Omental fat pad (tissue), 4 donors: ENCODE measurements around the gene RAB5B. TPM values are rescaled to one million over a fixed set of nuclear protein-coding genes. Genes with fewer than 3 reads are reported as not detected.

ENCODE experiments used
- ATAC-seq: fragments of 150-250 bp; one replicate; pipeline ENCODE4 v1.9.1; 2016; ENCODE audit warnings: mild to moderate bottlenecking, moderate library complexity; ENCODE audit not compliant: low FRiP score
- DNase-seq: peaks from one replicate; pipeline ENCODE4 v3.0.0-alpha.2; 2019; ENCODE audit warnings: low spot score
- total RNA-seq, 4 donors: library from RNA; depleted of rRNA; stranded (reverse); fragments of >200 nt; gene quantifications; one replicate each; pipeline ENCODE4 v1.1.0, GENCODE V29; 2016
- TF ChIP-seq, protein P1 (sequence below), 3 donors: fragments of 450-650 bp; IDR thresholded peaks; one replicate each; pipeline ENCODE4 v1.5.1; 2016 to 2017; ENCODE audit warnings: antibody characterized with exemption in 3 of 3, mild to moderate bottlenecking in 3 of 3, moderate library complexity in 2 of 3

Gene RAB5B
- total RNA-seq, 4 donors from 2014 or later, result 46.2 to 71.5 (median 64.8) TPM

DNA sequence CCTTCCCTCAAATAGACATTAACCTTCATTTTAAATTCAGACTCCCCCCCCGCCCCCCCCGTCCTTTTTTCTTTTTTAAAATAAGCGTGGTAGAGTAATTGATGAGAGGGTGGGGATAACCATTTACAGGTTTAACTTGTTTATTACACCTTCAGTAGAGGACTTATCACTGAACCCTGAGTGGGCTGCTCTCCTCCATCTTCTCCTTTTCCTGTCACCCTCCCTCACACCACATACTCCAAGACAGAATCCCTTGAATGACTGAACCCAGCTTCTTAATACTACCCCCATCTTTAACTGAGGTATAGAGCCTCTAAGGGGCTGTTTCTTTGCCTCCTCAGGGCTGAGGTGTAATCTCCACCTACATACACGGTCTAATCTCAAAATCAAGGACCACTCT is 43.3 kb downstream of the RAB5B start:
- ATAC-seq (no peak), DNase-seq (no peak)
- TF ChIP-seq, protein P1, sequence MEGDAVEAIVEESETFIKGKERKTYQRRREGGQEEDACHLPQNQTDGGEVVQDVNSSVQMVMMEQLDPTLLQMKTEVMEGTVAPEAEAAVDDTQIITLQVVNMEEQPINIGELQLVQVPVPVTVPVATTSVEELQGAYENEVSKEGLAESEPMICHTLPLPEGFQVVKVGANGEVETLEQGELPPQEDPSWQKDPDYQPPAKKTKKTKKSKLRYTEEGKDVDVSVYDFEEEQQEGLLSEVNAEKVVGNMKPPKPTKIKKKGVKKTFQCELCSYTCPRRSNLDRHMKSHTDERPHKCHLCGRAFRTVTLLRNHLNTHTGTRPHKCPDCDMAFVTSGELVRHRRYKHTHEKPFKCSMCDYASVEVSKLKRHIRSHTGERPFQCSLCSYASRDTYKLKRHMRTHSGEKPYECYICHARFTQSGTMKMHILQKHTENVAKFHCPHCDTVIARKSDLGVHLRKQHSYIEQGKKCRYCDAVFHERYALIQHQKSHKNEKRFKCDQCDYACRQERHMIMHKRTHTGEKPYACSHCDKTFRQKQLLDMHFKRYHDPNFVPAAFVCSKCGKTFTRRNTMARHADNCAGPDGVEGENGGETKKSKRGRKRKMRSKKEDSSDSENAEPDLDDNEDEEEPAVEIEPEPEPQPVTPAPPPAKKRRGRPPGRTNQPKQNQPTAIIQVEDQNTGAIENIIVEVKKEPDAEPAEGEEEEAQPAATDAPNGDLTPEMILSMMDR (IDR thresholded peaks at IDR 0.05), result no peak

DNA sequence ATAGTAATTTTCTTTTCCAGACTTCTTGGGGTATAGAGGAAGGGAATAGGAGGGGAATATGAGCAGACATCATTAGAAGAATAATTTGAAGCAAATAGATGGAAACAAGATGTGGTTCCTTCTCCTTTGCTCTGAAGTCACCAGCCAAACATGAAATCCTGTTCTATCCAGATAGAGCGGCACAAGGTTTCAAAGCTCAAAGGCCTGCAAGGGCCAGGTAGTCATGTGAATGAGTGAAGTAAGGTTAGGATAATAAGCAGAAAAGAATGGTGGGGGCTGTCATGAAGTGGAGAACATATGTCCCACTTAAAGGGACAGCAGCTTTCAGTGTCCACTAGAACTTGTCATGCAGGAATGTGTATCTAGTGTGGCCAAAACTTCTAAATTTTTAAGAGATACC is 44.5 kb downstream of the RAB5B start:
- TF ChIP-seq, protein P1 (IDR thresholded peaks at IDR 0.05), result no peak
- DNase-seq (no peak), ATAC-seq (no peak)

DNA sequence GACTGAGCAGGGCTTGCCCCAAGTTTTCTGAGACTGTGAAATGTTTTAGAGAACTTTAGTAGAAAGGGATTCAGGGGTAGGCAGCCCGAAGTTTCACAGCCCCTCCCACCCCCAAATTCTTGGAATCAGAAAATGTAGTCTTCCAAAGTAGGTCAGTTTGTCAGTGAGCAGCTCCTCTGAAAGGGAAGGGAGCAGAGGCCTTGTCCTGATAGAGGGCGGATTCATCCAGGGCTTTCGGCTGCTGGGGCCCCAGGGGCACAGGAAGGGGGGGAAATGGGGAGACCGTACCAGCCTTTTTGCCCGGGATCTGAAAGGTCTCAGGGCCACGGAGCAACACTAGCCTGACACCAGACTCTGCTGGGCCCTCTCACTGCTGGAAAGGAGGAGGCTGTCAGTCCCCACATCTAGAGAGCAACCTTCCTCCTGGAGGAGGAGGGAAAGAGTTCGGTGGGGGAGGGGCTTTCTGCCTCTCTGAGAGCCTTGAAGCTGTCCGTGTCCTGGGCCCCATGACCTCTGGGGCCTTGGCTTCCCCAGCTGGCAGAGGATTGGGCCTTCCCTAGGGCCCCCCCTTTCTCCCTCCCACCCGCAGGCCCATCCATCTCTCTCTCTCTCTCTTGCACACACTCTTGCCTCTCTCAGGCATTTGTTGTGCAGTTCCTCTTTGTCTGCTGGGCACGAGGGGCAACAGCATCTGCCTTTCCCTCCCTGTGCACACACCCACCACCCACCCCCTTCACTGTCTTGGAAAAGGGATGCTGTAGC is 46.7 kb downstream of the RAB5B start, which contains the start of gene IKZF4:
TSS of gene IKZF4 (plus strand) at position 621 of the 762 bp plus-strand sequence. CDS start 451 bp downstream, outside the sequence.
- ATAC-seq (peak; percentile 59), DNase-seq (no peak)

DNA sequence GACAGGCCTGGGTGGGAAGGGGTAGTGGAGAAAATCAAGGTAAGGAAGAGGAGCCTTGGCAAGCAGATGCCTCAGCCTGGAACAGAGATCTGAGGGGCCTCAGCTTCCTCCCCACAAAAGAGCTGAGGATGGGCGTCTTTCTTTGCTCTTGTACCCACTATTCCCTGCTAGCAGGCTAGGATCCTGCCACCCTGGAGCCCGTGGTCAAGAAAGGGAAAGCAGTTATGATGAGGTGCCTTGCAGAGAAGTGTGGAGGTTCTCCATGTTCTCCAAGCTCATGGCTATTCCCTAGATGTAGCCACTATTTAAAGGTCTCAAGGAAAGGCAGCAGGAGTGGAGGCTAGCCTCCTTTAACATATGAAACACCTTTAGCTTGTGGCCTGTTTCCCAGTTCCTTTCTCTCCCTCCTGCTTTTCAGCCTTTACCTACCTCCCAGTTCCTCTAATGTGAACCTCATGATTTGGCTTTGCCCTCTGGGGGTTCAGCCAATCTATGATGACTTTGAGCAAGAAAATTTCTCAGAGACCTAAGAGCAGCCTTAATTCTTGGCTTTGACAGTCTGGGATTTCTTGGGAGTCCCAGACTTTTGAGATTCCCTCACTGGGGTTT is 48.1 kb downstream of the RAB5B start:
- TF ChIP-seq, protein P1 (IDR thresholded peaks at IDR 0.05), result no peak
- DNase-seq, result no peak
- ATAC-seq, result no peak

More for the DNA sequence above, 46.7 kb downstream of the RAB5B start, which contains the start of gene IKZF4:
- TF ChIP-seq, protein P1 (IDR thresholded peaks at IDR 0.05), result no peak

DNA sequence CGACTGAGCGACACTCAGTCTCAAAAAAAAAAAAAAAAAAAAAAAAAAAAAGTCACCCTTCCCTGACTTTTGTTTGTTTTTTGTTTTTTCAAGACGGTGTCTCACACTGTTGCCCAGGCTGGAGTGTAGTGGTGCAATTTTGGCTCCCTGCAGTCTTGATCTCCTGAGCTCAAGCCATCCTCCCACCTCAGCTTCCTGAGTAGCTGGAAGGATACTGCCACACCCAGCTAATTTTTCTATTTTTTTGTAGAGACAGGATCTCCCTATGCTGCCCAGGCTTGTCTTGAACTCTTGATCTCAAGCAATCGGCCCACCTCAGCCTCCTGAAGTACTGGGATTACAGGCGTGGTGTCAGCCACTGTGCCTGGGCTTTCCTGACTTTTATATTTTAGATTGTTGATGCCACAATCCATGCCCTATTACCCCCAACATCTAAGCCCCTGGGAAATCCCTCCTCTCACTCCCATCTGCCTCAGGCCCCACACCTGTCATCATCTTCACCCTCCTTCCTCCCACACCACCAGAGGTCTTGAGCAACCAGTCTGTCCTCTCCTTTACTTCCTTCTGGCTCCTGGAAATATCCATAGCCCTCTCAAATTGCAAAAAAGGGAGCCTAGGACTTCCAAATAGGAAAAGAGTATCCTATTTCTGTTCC is 54.8 kb downstream of the RAB5B start:
- peak; percentile 81 for ATAC-seq
- DNase-seq, result no peak
- TF ChIP-seq, protein P1 (IDR thresholded peaks at IDR 0.05), result no peak

DNA sequence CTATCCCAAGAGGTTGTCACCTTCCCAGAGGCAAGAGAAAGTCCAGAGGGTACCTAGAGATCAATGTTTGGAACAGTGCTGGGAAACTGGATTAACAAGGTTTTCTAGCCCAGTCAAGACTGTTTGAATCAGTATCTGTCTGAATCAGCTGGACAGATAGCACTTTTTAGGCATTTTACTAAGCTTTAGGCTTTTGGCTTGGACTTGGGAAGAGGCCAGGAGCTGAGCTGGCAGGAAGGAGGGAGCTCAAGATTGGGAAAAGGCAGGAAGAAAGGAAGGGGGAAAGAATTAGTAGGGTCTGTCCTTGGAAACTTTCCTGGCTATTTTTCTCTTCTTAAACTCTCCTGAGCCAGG is 55.3 kb downstream of the RAB5B start:
- TF ChIP-seq, protein P1 (IDR thresholded peaks at IDR 0.05), result no peak
- DNase-seq, result no peak
- peak; percentile 51 for ATAC-seq
